HepG2 (cell line): ENCODE results near the gene DNM3. TPM values are rescaled to one million over a fixed set of nuclear protein-coding genes. Genes with fewer than 3 reads are reported as not detected.

Experiments used
- ARID4A ChIP-seq: sonication (generic); formaldehyde crosslinking; IDR thresholded peaks from 2 replicates; pipeline ENCODE4 v1.5.0; 2020; ENCODE audit warnings: mild to moderate bottlenecking, missing genetic modification reagents, borderline replicate concordance
- GATAD2A ChIP-seq: IDR thresholded peaks from 2 replicates; pipeline ENCODE4 v1.6.1; 2016
- HIVEP1 ChIP-seq: sonication (generic); formaldehyde crosslinking; IDR thresholded peaks from 2 replicates; pipeline ENCODE4 v1.4.0; 2020; ENCODE audit warnings: mild to moderate bottlenecking, missing genetic modification reagents
- MYC ChIP-seq: sonication (generic); formaldehyde crosslinking; IDR thresholded peaks from 2 replicates; pipeline ENCODE4 v1.9.0; 2021; ENCODE audit warnings: missing genetic modification reagents, borderline replicate concordance
- PLRG1 ChIP-seq: fragments of 450-650 bp; conservative IDR thresholded peaks from 2 replicates; pipeline ENCODE4 v1.6.1; 2016
- PRMT3 ChIP-seq: sonication (generic); formaldehyde crosslinking; IDR thresholded peaks from 2 replicates; pipeline ENCODE4 v1.8.1; 2022; ENCODE audit warnings: low read depth, mild to moderate bottlenecking, moderate library complexity, missing genetic modification reagents, borderline replicate concordance
- RERE ChIP-seq: IDR thresholded peaks from 2 replicates; pipeline ENCODE4 v1.6.1; 2016; ENCODE audit warnings: low read depth, missing genetic modification reagents, missing compliant biosample characterization
- SNAPC5 ChIP-seq: sonication (generic); formaldehyde crosslinking; IDR thresholded peaks from 2 replicates; pipeline ENCODE4 v1.8.1; 2023; ENCODE audit warnings: mild to moderate bottlenecking, missing genetic modification reagents, borderline replicate concordance
- SRY ChIP-seq: sonication (generic); formaldehyde crosslinking; IDR thresholded peaks from 2 replicates; pipeline ENCODE4 v1.8.0; 2022; ENCODE audit warnings: mild to moderate bottlenecking, missing genetic modification reagents
- ZBTB42 ChIP-seq: sonication (generic); formaldehyde crosslinking; IDR thresholded peaks from 2 replicates; pipeline ENCODE4 v1.5.0; 2020; ENCODE audit warnings: mild to moderate bottlenecking, missing genetic modification reagents
- ZFP41 ChIP-seq: sonication (generic); formaldehyde crosslinking; IDR thresholded peaks from 2 replicates; pipeline ENCODE4 v1.4.0; 2020; ENCODE audit warnings: mild to moderate bottlenecking, missing genetic modification reagents, borderline replicate concordance
- ZNF205 ChIP-seq: IDR thresholded peaks from 2 replicates; pipeline ENCODE4 v1.6.1; 2018; ENCODE audit warnings: missing biosample characterization, missing genetic modification reagents
- ZNF207 ChIP-seq: fragments of 450-650 bp; IDR thresholded peaks from 2 replicates; pipeline ENCODE4 v1.6.1; 2016; ENCODE audit warnings: antibody characterized with exemption, borderline replicate concordance
- ZNF280D ChIP-seq: sonication (generic); formaldehyde crosslinking; IDR thresholded peaks from 2 replicates; pipeline ENCODE4 v1.5.1; 2020; ENCODE audit warnings: mild to moderate bottlenecking, missing genetic modification reagents
- ZNF557 ChIP-seq: sonication (generic); formaldehyde crosslinking; IDR thresholded peaks from 2 replicates; pipeline ENCODE4 v1.4.0; 2020; ENCODE audit warnings: missing genetic modification reagents
- polyA plus RNA-seq, 8 experiments: library from polyadenylated mRNA; depleted of rRNA in 3 of 8; stranded (reverse) in 7 of 8; unstranded in 1 of 8; fragments of >200 nt; fragmentation: Illumina TruSeq in 4 of 8; extraction: Trizol in 4 of 8; gene quantifications; 2 replicates each; pipeline versions ENCODE4 v1.2.1 to v1.2.3, GENCODE V29; 2011 to 2016; ENCODE audit warnings: low read depth in 4 of 8, missing spikeins in 1 of 8, mixed read lengths in 1 of 8; ENCODE audit not compliant: insufficient read depth in 1 of 8
- total RNA-seq, 5 experiments: library from RNA; depleted of rRNA; stranded (reverse); fragments of >200 nt; fragmentation: Illumina TruSeq; extraction: Trizol; gene quantifications; 2 replicates each; pipeline ENCODE4 v1.2.3, GENCODE V29; 2016; ENCODE audit warnings: low read depth in 1 of 5

The DNM3 gene
- total and polyA plus RNA-seq, 2 of the 13 experiments (the other 11 are each of a cell fraction or from before 2014, with no cell fraction given): 0.05 TPM; not detected in 1

- 0 out of 2 replicates have a peak, but pooled peaks have one; percentile 28 for TF ChIP-seq RERE (CRISPR knock-in tag)
- peak; percentile 78 for TF ChIP-seq ZBTB42
- peak; percentile 86; the same call in 1 of the 2 replicates for TF ChIP-seq MYC (CRISPR knock-in tag)
- no peak for TF ChIP-seq ZNF280D
- TF ChIP-seq ZNF557: no peak
- no peak for TF ChIP-seq PLRG1
- TF ChIP-seq ZFP41 (CRISPR knock-in tag): no peak
- peak; percentile 21; the same call in 1 of the 2 replicates for TF ChIP-seq GATAD2A (CRISPR knock-in tag)
- TF ChIP-seq PRMT3 (CRISPR knock-in tag): 0 out of 2 replicates have a peak, but pooled peaks have one; percentile 47
- TF ChIP-seq ZNF205 (CRISPR knock-in tag): 0 out of 2 replicates have a peak, but pooled peaks have one; percentile 2
- TF ChIP-seq SNAPC5 (CRISPR knock-in tag): no peak
- peak; percentile 55; the same call in 1 of the 2 replicates for TF ChIP-seq HIVEP1
- TF ChIP-seq ARID4A (CRISPR knock-in tag): no peak
- TF ChIP-seq ZNF207: no peak
- 0 out of 2 replicates have a peak, but pooled peaks have one; percentile 37 for TF ChIP-seq SRY (CRISPR knock-in tag)
Measured at GRCh38 chr1:172450524-172450885, 609.2 kb downstream of the DNM3 start (continued).
